Right cardiac atrium (tissue), 5 donors: ENCODE measurements around the gene DGKD. TPM values are rescaled to one million over a fixed set of nuclear protein-coding genes. Genes with fewer than 3 reads are reported as not detected.

Source experiments
- ATAC-seq, 2 donors: fragments of 200-7000 bp; cut with Tn5 transposase; one replicate each; pipeline versions ENCODE4 v1.8.0 to v1.9.1; 2020; ENCODE audit warnings: moderate library complexity in 2 of 2, mild to moderate bottlenecking in 1 of 2
- DNase-seq, 3 donors: peaks; one replicate each; pipeline ENCODE4 v3.0.0-alpha.2; 2020
- H3K27ac ChIP-seq: one replicate; pipeline ENCODE4 v1.5.1; 2013; ENCODE audit warnings: mild to moderate bottlenecking, low read length, control low read depth, moderate library complexity
- H3K27me3 ChIP-seq: one replicate; pipeline ENCODE4 v1.6.1; 2013; ENCODE audit not compliant: control insufficient read depth, insufficient read depth
- H3K4me1 ChIP-seq: one replicate; pipeline ENCODE4 v1.6.1; 2013; ENCODE audit warnings: low read length; ENCODE audit not compliant: control insufficient read depth, insufficient read depth
- H3K4me3 ChIP-seq: one replicate; pipeline ENCODE4 v1.5.1; 2013; ENCODE audit warnings: low read length, control low read depth
- H3K9me3 ChIP-seq: one replicate; pipeline ENCODE4 v1.6.1; 2013; ENCODE audit warnings: low read length; ENCODE audit not compliant: control insufficient read depth
- WGBS: extraction: QIAGEN DNeasy Blood & Tissue Kit; methylation state at CpG from one replicate; pipeline ENCODE4 v1.1.7; 2013; 5-methylcytosine and 5-hydroxymethylcytosine counted together
- intact Hi-C, 4 donors: fragments of 100-400 bp; cut with DNase I; formaldehyde crosslinking; loops; one replicate each; pipeline versions ENCODE4 v1.11.0 to v1.14.0; 2022 to 2023
- polyA plus RNA-seq: library from polyadenylated mRNA; stranded (reverse); fragments of 200-250 nt; gene quantifications from one replicate; pipeline ENCODE4 v1.2.3, GENCODE V29; 2013
- total RNA-seq, 4 donors: library from RNA; stranded (reverse); fragmentation: NEBNext Ultra II Directional; extraction: Animal tissue kit (Norgen Biotek cat#: 25700); gene quantifications; one replicate each; pipeline ENCODE4 v1.2.1, GENCODE V29; 2021
- donor health status: healthy with polysubstance abuse.
- donor health status: DM: no; HTN: yes; CAD: no.
- donor health status: DM: no; HTN: no; CAD: no.
- donor health status: DM: no; HTN: yes; CAD: no; lungs with severe emphysema.
- donor health status: DM: yes; HTN: yes; CAD: no.

The DGKD gene
- total and polyA plus RNA-seq, 5 donors, result 17.9 to 44.9 (median 34.5) TPM

- peak in 2 of 3 donors; percentile 27 to 36 for DNase-seq
- no peaks in the 10 kb centered on the region for H3K27me3 ChIP-seq
- WGBS, result 90% methylated on average over 16 of the region's 16 CpGs
These were observed 110.4 kb downstream of the DGKD start for GRCh38 chr2:233464531-233465240.

GRCh38 chr2:233466991-233467603 is 112.8 kb downstream of the DGKD start:
- DNase-seq, result peak in 2 of 3 donors; percentile 23 to 28
- no peak overlapping the region for H3K27ac ChIP-seq
- WGBS, result 87% methylated on average over 20 of the region's 20 CpGs

More at GRCh38 chr2:233464531-233465240, 110.4 kb downstream of the DGKD start:
- no peaks in the 10 kb centered on the region for H3K9me3 ChIP-seq
- intact Hi-C loops, result no loop called here
- H3K4me1 ChIP-seq, result no peaks in the 10 kb centered on the region
- no peak overlapping the region for H3K27ac ChIP-seq
- no peak overlapping the region for H3K4me3 ChIP-seq
- ATAC-seq, result no peak

GRCh38 chr2:233468047-233468740 is 113.9 kb downstream of the DGKD start:
- no peaks in the 10 kb centered on the region for H3K27me3 ChIP-seq
- peak in 2 of 3 donors; percentile 51 to 52 for DNase-seq
- H3K9me3 ChIP-seq, result no peaks in the 10 kb centered on the region
- intact Hi-C loops, result no loop called here
- H3K27ac ChIP-seq, result no peak overlapping the region
- H3K4me1 ChIP-seq, result no peaks in the 10 kb centered on the region
- H3K4me3 ChIP-seq, result no peak overlapping the region
- WGBS, result 92% methylated on average over 22 of the region's 22 CpGs
- ATAC-seq, result no peak

More at GRCh38 chr2:233466991-233467603, 112.8 kb downstream of the DGKD start:
- ATAC-seq, result no peak
- H3K9me3 ChIP-seq, result no peaks in the 10 kb centered on the region
- H3K27me3 ChIP-seq, result no peaks in the 10 kb centered on the region
- H3K4me1 ChIP-seq, result no peaks in the 10 kb centered on the region
- intact Hi-C loops, result no loop called here
- no peak overlapping the region for H3K4me3 ChIP-seq

- intact Hi-C loops, result no loop called here
- WGBS, result 88% methylated on average over 8 of the region's 8 CpGs
- Histone ChIP-seq H3K9me3 (no peaks in the 10 kb centered on the region), H3K27ac (no peak overlapping the region), H3K27me3 (no peaks in the 10 kb centered on the region), H3K4me1 (no peaks in the 10 kb centered on the region), H3K4me3 (no peak overlapping the region)
- ATAC-seq, result no peak
- DNase-seq, result peak in 1 of 3 donors; percentile 57
These were observed 114.4 kb downstream of the DGKD start for GRCh38 chr2:233468741-233469110.

- intact Hi-C loops, result no loop called here
- Histone ChIP-seq H3K9me3 (no peaks in the 10 kb centered on the region), H3K4me1 (no peaks in the 10 kb centered on the region), H3K4me3 (no peak overlapping the region), H3K27ac (peak overlapping the region; percentile 10), H3K27me3 (no peaks in the 10 kb centered on the region)
- peak; percentile 57 to 72 for ATAC-seq
- peak; percentile 57 to 89 (median 86) for DNase-seq
- 61% methylated on average over 32 of the region's 32 CpGs for WGBS
These were observed 115.1 kb downstream of the DGKD start for GRCh38 chr2:233469261-233470010.

- no peaks in the 10 kb centered on the region for H3K27me3 ChIP-seq
- ATAC-seq, result peak; percentile 85 to 88
- no peaks in the 10 kb centered on the region for H3K4me1 ChIP-seq
- intact Hi-C loops, result no loop called here
- no peaks in the 10 kb centered on the region for H3K9me3 ChIP-seq
- WGBS, result 53% methylated on average over 20 of the region's 20 CpGs
- no peak overlapping the region for H3K4me3 ChIP-seq
- DNase-seq, result peak; percentile 68 to 91 (median 90)
- peak overlapping the region; percentile 47 for H3K27ac ChIP-seq
These were observed 115.9 kb downstream of the DGKD start for GRCh38 chr2:233470011-233470687.

GRCh38 chr2:233470839-233471238 is 116.5 kb downstream of the DGKD start:
- H3K27ac ChIP-seq, result no peak overlapping the region
- no peaks in the 10 kb centered on the region for H3K27me3 ChIP-seq
- ATAC-seq (no peak), DNase-seq (peak in 1 of 3 donors; percentile 35)
- H3K9me3 ChIP-seq, result no peaks in the 10 kb centered on the region
- 91% methylated on average over 14 of the region's 14 CpGs for WGBS
- H3K4me3 ChIP-seq, result no peak overlapping the region
- intact Hi-C loops, result no loop called here
- no peaks in the 10 kb centered on the region for H3K4me1 ChIP-seq

DNA sequence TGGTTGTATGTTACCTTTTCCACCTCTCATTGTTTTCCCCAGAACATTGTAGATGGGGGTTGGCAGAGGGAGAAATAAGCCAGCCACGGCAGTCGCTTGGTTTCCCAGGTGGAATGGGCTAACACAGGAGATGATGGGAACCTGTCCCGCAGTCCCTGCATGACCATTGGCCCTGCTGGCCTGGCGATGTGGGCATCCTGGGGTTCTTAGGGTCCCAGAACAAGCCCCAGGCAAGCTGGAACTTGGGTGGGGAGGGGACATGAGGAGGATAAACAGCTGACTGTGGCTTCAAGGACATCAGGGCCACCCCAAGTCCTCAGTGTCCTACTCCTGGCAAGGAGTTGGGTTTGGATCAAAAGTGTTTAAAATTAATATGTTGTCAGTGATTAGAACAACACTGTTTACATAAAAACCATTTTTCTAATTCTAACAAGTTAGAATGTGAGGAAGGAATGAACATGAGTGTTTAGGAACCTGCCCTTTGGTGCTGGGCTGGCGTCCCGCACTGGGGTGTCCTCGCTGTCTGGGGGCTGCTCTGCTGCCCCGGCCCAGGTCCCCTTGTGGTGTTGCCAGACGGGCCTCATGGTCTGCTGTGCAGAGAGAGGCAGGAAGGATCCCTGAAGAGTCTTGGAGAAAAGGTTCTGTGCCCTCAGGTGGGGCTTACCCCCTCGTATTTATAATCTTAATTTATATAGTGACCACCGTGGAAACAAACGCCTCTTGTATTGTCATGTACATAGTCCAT is 117.2 kb downstream of the DGKD start:
- no peak for DNase-seq
- Histone ChIP-seq H3K4me1 (no peaks in the 10 kb centered on the region), H3K27ac (no peak overlapping the region), H3K27me3 (no peaks in the 10 kb centered on the region), H3K9me3 (no peaks in the 10 kb centered on the region), H3K4me3 (no peak overlapping the region)
- intact Hi-C loops, result no loop called here
- no peak for ATAC-seq
- 96% methylated on average over 12 of the region's 12 CpGs for WGBS

- 96% methylated on average over 19 of the region's 19 CpGs for WGBS
- H3K27me3 ChIP-seq, result no peaks in the 10 kb centered on the region
- ATAC-seq (no peak), DNase-seq (no peak)
- H3K4me1 ChIP-seq, result no peaks in the 10 kb centered on the region
- no peak overlapping the region for H3K4me3 ChIP-seq
- H3K9me3 ChIP-seq, result no peaks in the 10 kb centered on the region
- H3K27ac ChIP-seq, result no peak overlapping the region
- intact Hi-C loops, result no loop called here
These were observed 119.1 kb downstream of the DGKD start for GRCh38 chr2:233473386-233473791.

DNA sequence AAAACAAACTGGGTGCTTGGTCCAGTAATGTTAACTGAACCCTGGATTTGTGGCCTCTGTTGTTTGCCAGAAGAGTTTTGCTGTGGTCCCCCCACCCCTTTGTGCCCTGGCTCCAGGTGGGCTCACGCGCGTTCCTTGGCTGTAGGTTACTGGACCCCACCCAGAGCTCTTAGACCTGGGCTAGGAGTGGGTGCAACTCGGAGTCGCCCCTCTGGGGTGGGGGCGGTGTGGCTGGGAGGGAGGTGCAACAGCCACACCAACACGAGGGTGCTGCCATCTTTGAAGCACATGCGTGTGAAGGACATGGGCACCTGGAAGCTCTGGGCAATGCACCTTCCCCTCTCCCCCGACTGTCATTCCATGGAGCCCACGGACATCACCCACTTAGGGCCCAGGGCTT is 119.6 kb downstream of the DGKD start:
- ATAC-seq, result no peak

More for the DNA sequence above, 119.6 kb downstream of the DGKD start:
- intact Hi-C loops, result no loop called here
- H3K27ac ChIP-seq, result no peak overlapping the region
- WGBS, result 93% methylated on average over 10 of the region's 10 CpGs
- no peaks in the 10 kb centered on the region for H3K27me3 ChIP-seq
- no peaks in the 10 kb centered on the region for H3K9me3 ChIP-seq
- no peaks in the 10 kb centered on the region for H3K4me1 ChIP-seq
- H3K4me3 ChIP-seq, result no peak overlapping the region
- DNase-seq, result no peak
